ENCODE data around the gene FASN. TPM values are rescaled to one million over a fixed set of nuclear protein-coding genes. Genes with fewer than 3 reads are reported as not detected.

Gene FASN
- total RNA-seq, 2 experiments from 2014 or later, result 111 to 364 TPM

- H3K27ac ChIP-seq (ENCODE audit: low read depth, low read length, poor library complexity, severe bottlenecking), result no peak overlapping the region
- H3K36me3 ChIP-seq (ENCODE audit: insufficient read depth, low read length), result peaks cover 20% of the 10 kb centered on the region
- intact Hi-C loops (cut with micrococcal nuclease; ENCODE audit: unreplicated experiment), result no loop called here
- DNase-seq (ENCODE audit: low spot score), result no peak
- H2AFZ ChIP-seq (ENCODE audit: low read length), result no peak overlapping the region
- no peak overlapping the region for H3K4me2 ChIP-seq (ENCODE audit: low read length)
- H3K9me3 ChIP-seq (ENCODE audit: low read length), result no peaks in the 10 kb centered on the region
- H4K20me1 ChIP-seq (ENCODE audit: insufficient read depth, low read length), result no peaks in the 10 kb centered on the region
- CTCF ChIA-PET (ENCODE audit: unreplicated experiment), result interaction anchor here (0.8 kb wide), 1 partner anchor 36 kb away, joined by 4 read pairs; the partner anchor contains the start of gene DCXR
- POLR2A ChIA-PET, result no interaction called here
- H3K9me2 ChIP-seq (ENCODE audit: insufficient read depth, low read length), result no peaks in the 10 kb centered on the region
- no peak overlapping the region for H3K4me3 ChIP-seq (ENCODE audit: low read depth, low read length, poor library complexity, severe bottlenecking)
- peaks cover 25% of the 10 kb centered on the region for H3K4me1 ChIP-seq (ENCODE audit: insufficient read depth, low read length, poor library complexity, severe bottlenecking)
- no TSS peak for BruUV-seq (replicated peaks)
- no peak for TF ChIP-seq EZH2phosphoT487 (IDR thresholded peaks at IDR 0.05; ENCODE audit: borderline replicate concordance, low read depth, low read length)
- TF ChIP-seq CTCF (conservative IDR thresholded peaks at IDR 0.05; ENCODE audit: low read length), result no peak
- no peaks in the 10 kb centered on the region for H3K79me2 ChIP-seq (ENCODE audit: insufficient read depth, low read depth, low read length)
These were observed 24.6 kb downstream of the FASN start for GRCh38 chr17:82073446-82073845.

DNA sequence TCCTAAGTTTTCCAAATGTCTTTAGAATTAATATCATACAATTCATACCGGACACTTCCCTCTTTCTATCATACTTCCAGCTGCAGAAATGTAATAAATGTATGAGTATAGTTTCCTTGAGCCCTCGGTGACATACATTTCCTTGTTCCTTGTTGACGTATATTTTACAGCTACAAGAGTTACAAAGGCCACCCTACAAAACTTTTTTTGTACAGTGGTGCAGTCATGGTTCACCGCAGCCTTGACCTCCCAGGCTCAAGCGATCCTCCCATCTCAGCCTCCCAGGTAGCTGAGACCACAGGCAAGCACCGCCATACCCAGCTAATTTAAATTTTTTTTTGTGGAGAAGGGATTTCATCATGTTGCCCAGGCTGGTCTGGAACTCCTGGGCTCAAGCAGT, 25.2 kb downstream of the FASN start:
- Histone ChIP-seq H3K4me3 (ENCODE audit: low read depth, low read length, poor library complexity, severe bottlenecking) (no peak overlapping the region), H3K4me2 (ENCODE audit: low read length) (no peak overlapping the region), H4K20me1 (ENCODE audit: insufficient read depth, low read length) (no peaks in the 10 kb centered on the region), H3K4me1 (ENCODE audit: insufficient read depth, low read length, poor library complexity, severe bottlenecking) (peaks cover 25% of the 10 kb centered on the region), H2AFZ (ENCODE audit: low read length) (no peak overlapping the region), H3K79me2 (ENCODE audit: insufficient read depth, low read depth, low read length) (no peaks in the 10 kb centered on the region), H3K36me3 (ENCODE audit: insufficient read depth, low read length) (peaks cover 14% of the 10 kb centered on the region), H3K9me2 (ENCODE audit: insufficient read depth, low read length) (no peaks in the 10 kb centered on the region), H3K9me3 (ENCODE audit: low read length) (no peaks in the 10 kb centered on the region), H3K27ac (ENCODE audit: low read depth, low read length, poor library complexity, severe bottlenecking) (no peak overlapping the region)
- CTCF ChIA-PET (ENCODE audit: unreplicated experiment), result interaction anchor here (0.8 kb wide), 1 partner anchor 35 kb away, joined by 4 read pairs; the partner anchor contains the start of gene DCXR
- no TSS peak for BruUV-seq (replicated peaks)
- intact Hi-C loops (cut with micrococcal nuclease; ENCODE audit: unreplicated experiment), result no loop called here
- DNase-seq (ENCODE audit: low spot score), result no peak
- TF ChIP-seq CTCF (conservative IDR thresholded peaks at IDR 0.05; ENCODE audit: low read length) (no peak), EZH2phosphoT487 (IDR thresholded peaks at IDR 0.05; ENCODE audit: borderline replicate concordance, low read depth, low read length) (no peak)
- POLR2A ChIA-PET, result no interaction called here

DNA sequence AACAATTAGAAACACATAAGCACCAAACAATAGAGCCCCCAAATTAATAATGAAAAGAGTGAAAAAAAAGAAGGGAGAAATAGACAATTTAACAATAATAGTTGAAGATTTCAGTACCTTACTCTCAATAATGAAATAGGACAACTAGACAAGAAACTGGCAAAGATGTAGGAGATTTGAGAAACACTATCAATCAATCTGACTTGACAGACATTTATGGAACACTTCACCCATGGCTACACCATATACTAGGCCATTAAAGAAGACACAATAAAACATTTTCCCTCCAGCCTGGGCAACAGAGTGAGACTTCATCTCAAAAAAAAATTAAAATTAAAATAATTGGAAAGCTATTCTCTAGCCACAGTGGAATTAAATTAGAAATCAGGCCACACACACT, 27.4 kb downstream of the FASN start:
- Histone ChIP-seq H3K27ac (ENCODE audit: low read depth, low read length, poor library complexity, severe bottlenecking) (no peak overlapping the region), H3K79me2 (ENCODE audit: insufficient read depth, low read depth, low read length) (no peaks in the 10 kb centered on the region; the same call in 1 of the 2 replicates), H4K20me1 (ENCODE audit: insufficient read depth, low read length) (no peaks in the 10 kb centered on the region), H2AFZ (ENCODE audit: low read length) (no peak overlapping the region), H3K36me3 (ENCODE audit: insufficient read depth, low read length) (no peaks in the 10 kb centered on the region), H3K4me2 (ENCODE audit: low read length) (no peak overlapping the region), H3K4me3 (ENCODE audit: low read depth, low read length, poor library complexity, severe bottlenecking) (no peak overlapping the region), H3K4me1 (ENCODE audit: insufficient read depth, low read length, poor library complexity, severe bottlenecking) (peaks cover 22% of the 10 kb centered on the region), H3K9me2 (ENCODE audit: insufficient read depth, low read length) (no peaks in the 10 kb centered on the region), H3K9me3 (ENCODE audit: low read length) (no peaks in the 10 kb centered on the region)
- ChIA-PET POLR2A (interaction anchor here (1.1 to 1.2 kb wide), 2 partner anchors 30 to 33 kb away, joined by 3 to 4 read pairs; partner anchors contain the start of gene DCXR), CTCF (ENCODE audit: unreplicated experiment) (no interaction called here)
- intact Hi-C loops (cut with micrococcal nuclease; ENCODE audit: unreplicated experiment), result no loop called here
- no peak for DNase-seq (ENCODE audit: low spot score)
- no peak for TF ChIP-seq CTCF (conservative IDR thresholded peaks at IDR 0.05; ENCODE audit: low read length)
- no peak for TF ChIP-seq EZH2phosphoT487 (IDR thresholded peaks at IDR 0.05; ENCODE audit: borderline replicate concordance, low read depth, low read length)
- no TSS peak for BruUV-seq (replicated peaks)
